Fibroblast of lung (primary cell): ENCODE results near the gene CLP1. TPM values are rescaled to one million over a fixed set of nuclear protein-coding genes. Genes with fewer than 3 reads are reported as not detected.

Source experiments
- DNase-seq, 2 donors: peaks; one replicate each; pipeline versions ENCODE4 v3.0.0 to v3.0.0-alpha.2; 2010; ENCODE audit warnings: low read depth in 2 of 2
- H2AFZ ChIP-seq: 2 replicates; pipeline ENCODE4 v1.5.1; 2012; ENCODE audit warnings: low read length, control low read depth, inconsistent platforms
- H3K27ac ChIP-seq: 2 replicates; pipeline ENCODE4 v1.5.1; 2011; ENCODE audit warnings: low read length, control low read depth; ENCODE audit not compliant: insufficient read depth
- H3K27me3 ChIP-seq: 2 replicates; pipeline ENCODE4 v1.5.1; 2011; ENCODE audit warnings: mild to moderate bottlenecking, low read length; ENCODE audit not compliant: control insufficient read depth, insufficient read depth
- H3K36me3 ChIP-seq: 2 replicates; pipeline ENCODE4 v1.5.1; 2011; ENCODE audit warnings: low read length; ENCODE audit not compliant: control insufficient read depth, insufficient read depth
- H3K4me1 ChIP-seq: 2 replicates; pipeline ENCODE4 v1.5.1; 2011; ENCODE audit warnings: low read length; ENCODE audit not compliant: control insufficient read depth, insufficient read depth; ENCODE audit errors: extremely low read depth
- H3K4me2 ChIP-seq: 2 replicates; pipeline ENCODE4 v1.5.1; 2011; ENCODE audit warnings: low read length, control low read depth; ENCODE audit not compliant: insufficient read depth; ENCODE audit errors: extremely low read depth
- H3K4me3 ChIP-seq, 4 experiments: fragments of 200-600 bp in 1 of 4; sonication (generic) in 1 of 4; replicated peaks in 1 of 4; 2 replicates each; pipeline ENCODE4 v1.5.1; 2011 to 2016; ENCODE audit warnings: low read length in 4 of 4, low read depth in 3 of 4, mild to moderate bottlenecking in 3 of 4, control low read depth in 2 of 4, inconsistent platforms in 1 of 4, mixed read lengths in 1 of 4; ENCODE audit not compliant: insufficient read depth in 1 of 4; ENCODE audit errors: control extremely low read depth in 1 of 4
- H3K79me2 ChIP-seq: 2 replicates; pipeline ENCODE4 v1.5.1; 2012; ENCODE audit warnings: mild to moderate bottlenecking, low read length, inconsistent platforms; ENCODE audit not compliant: control insufficient read depth, insufficient read depth
- H3K9ac ChIP-seq: 2 replicates; pipeline ENCODE4 v1.5.1; 2011; ENCODE audit warnings: mild to moderate bottlenecking, low read length, control low read depth; ENCODE audit not compliant: insufficient read depth
- H3K9me3 ChIP-seq: 2 replicates; pipeline ENCODE4 v1.5.1; 2012; ENCODE audit warnings: low read depth, low read length; ENCODE audit not compliant: control insufficient read depth, insufficient read depth
- H4K20me1 ChIP-seq: 2 replicates; pipeline ENCODE4 v1.5.1; 2011; ENCODE audit warnings: low read length; ENCODE audit not compliant: control insufficient read depth, insufficient read depth; ENCODE audit errors: extremely low read depth
- EZH2 ChIP-seq: IDR thresholded peaks from 2 replicates; pipeline ENCODE4 v1.5.1; 2012; ENCODE audit warnings: low read length, control low read depth, mild to moderate bottlenecking; ENCODE audit errors: missing control alignments
- polyA plus RNA-seq, 2 donors: library from polyadenylated mRNA; depleted of rRNA in 1 of 2; stranded (reverse) in 1 of 2; unstranded in 1 of 2; fragments of >200 nt; gene quantifications; 2 replicates each; pipeline ENCODE4 v1.2.1, GENCODE V29; 2011 to 2012; ENCODE audit warnings: missing spikeins in 1 of 2
- total RNA-seq: library from RNA; depleted of rRNA; stranded (reverse); fragments of >200 nt; gene quantifications from 2 replicates; pipeline ENCODE4 v1.2.1, GENCODE V29; 2014
- TF ChIP-seq, protein P1 (sequence below), 2 donors: IDR thresholded peaks in 1 of 2; conservative IDR thresholded peaks in 1 of 2; 1 replicate in 1 of 2; 2 replicates in 1 of 2; pipeline ENCODE4 v1.5.1; 2011 to 2012; ENCODE audit warnings: low read length in 2 of 2, control low read depth in 1 of 2, inconsistent platforms in 1 of 2, low read depth in 1 of 2, mild to moderate bottlenecking in 1 of 2

The CLP1 gene
- total and polyA plus RNA-seq, 2 donors (not counting 1 experiment from before 2014, with no cell fraction given), result 13.2 to 24.1 TPM

- no peak for TF ChIP-seq EZH2
- no peak overlapping the region for H3K27ac ChIP-seq
- no peak overlapping the region for H3K4me2 ChIP-seq
- no peaks in the 10 kb centered on the region for H3K27me3 ChIP-seq
- no peaks in the 10 kb centered on the region for H4K20me1 ChIP-seq
- H3K9ac ChIP-seq, result no peak overlapping the region
- H3K9me3 ChIP-seq, result no peaks in the 10 kb centered on the region
- no peak overlapping the region for H2AFZ ChIP-seq
- DNase-seq, result no peak
- H3K79me2 ChIP-seq, result peaks cover 18% of the 10 kb centered on the region
- H3K4me3 ChIP-seq, result no peak overlapping the region
- H3K4me1 ChIP-seq, result peaks cover 4% of the 10 kb centered on the region
- H3K36me3 ChIP-seq, result peaks cover 7% of the 10 kb centered on the region
Measured at GRCh38 chr11:57659669-57660068, 2.1 kb downstream of the CLP1 start.

GRCh38 chr11:57662893-57663292 is 5.3 kb downstream of the CLP1 start:
- Histone ChIP-seq H3K9me3 (no peaks in the 10 kb centered on the region), H3K36me3 (peaks cover 7% of the 10 kb centered on the region), H3K27me3 (no peaks in the 10 kb centered on the region), H3K79me2 (peaks cover 15% of the 10 kb centered on the region), H3K9ac (no peak overlapping the region), H3K4me3 (no peak overlapping the region), H3K4me1 (peaks cover 4% of the 10 kb centered on the region), H3K4me2 (no peak overlapping the region), H3K27ac (no peak overlapping the region), H2AFZ (no peak overlapping the region), H4K20me1 (no peaks in the 10 kb centered on the region)
- TF ChIP-seq, protein P1, sequence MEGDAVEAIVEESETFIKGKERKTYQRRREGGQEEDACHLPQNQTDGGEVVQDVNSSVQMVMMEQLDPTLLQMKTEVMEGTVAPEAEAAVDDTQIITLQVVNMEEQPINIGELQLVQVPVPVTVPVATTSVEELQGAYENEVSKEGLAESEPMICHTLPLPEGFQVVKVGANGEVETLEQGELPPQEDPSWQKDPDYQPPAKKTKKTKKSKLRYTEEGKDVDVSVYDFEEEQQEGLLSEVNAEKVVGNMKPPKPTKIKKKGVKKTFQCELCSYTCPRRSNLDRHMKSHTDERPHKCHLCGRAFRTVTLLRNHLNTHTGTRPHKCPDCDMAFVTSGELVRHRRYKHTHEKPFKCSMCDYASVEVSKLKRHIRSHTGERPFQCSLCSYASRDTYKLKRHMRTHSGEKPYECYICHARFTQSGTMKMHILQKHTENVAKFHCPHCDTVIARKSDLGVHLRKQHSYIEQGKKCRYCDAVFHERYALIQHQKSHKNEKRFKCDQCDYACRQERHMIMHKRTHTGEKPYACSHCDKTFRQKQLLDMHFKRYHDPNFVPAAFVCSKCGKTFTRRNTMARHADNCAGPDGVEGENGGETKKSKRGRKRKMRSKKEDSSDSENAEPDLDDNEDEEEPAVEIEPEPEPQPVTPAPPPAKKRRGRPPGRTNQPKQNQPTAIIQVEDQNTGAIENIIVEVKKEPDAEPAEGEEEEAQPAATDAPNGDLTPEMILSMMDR (conservative IDR thresholded peaks at IDR 0.05 in 1 of 2, IDR thresholded peaks at IDR 0.05 in 1 of 2; ENCODE audit: low read depth in 1 of 2, low read length in 2 of 2), result no peak
- TF ChIP-seq EZH2, result no peak
- DNase-seq, result no peak

DNA sequence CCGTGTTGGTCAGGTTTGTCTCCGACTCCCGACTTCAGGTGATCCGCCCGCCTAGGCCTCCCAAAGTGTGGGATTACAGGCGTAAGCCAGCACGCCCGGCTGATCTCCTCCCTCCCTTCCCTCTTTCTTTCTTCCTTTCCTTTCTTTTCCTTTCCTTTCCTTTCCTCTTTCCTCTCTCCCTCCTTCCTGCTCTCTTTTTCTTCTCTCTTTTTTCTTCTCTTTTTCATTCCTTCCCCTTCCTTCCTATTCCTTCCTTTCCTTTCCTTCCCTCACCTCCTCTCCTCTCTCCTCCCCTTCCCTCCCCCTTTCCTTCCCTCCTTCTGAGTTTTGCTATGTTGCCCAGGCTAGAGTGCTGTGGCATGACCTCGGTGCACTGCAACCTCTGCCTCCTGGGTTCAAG is 6.4 kb downstream of the CLP1 start:
- TF ChIP-seq EZH2, result no peak
- TF ChIP-seq, protein P1 (conservative IDR thresholded peaks at IDR 0.05 in 1 of 2, IDR thresholded peaks at IDR 0.05 in 1 of 2; ENCODE audit: low read depth in 1 of 2, low read length in 2 of 2), result no peak

More for the DNA sequence above, 6.4 kb downstream of the CLP1 start:
- Histone ChIP-seq H4K20me1 (no peaks in the 10 kb centered on the region), H3K79me2 (peaks cover 17% of the 10 kb centered on the region), H3K4me1 (peaks cover 4% of the 10 kb centered on the region), H3K27me3 (no peaks in the 10 kb centered on the region), H2AFZ (no peak overlapping the region), H3K27ac (no peak overlapping the region), H3K4me2 (no peak overlapping the region), H3K9ac (no peak overlapping the region), H3K4me3 (no peak overlapping the region), H3K36me3 (peaks cover 7% of the 10 kb centered on the region), H3K9me3 (no peaks in the 10 kb centered on the region)
- no peak for DNase-seq
